HEK293 (cell line): ENCODE results near the gene GJA9.

Source experiments
- GLI4 ChIP-seq: fragments of 450-650 bp; formaldehyde crosslinking; IDR thresholded peaks from 2 replicates; pipeline ENCODE4 v1.5.1; 2016; ENCODE audit warnings: missing biosample characterization, missing genetic modification characterization
- GLIS1 ChIP-seq: fragments of 450-650 bp; formaldehyde crosslinking; IDR thresholded peaks from 2 replicates; pipeline ENCODE4 v1.5.1; 2016; ENCODE audit warnings: missing biosample characterization, missing genetic modification characterization
- ZNF10 ChIP-seq: fragments of 450-650 bp; formaldehyde crosslinking; IDR thresholded peaks from 2 replicates; pipeline ENCODE4 v1.5.1; 2017; ENCODE audit warnings: missing biosample characterization, missing genetic modification characterization
- ZNF324 ChIP-seq: fragments of 450-650 bp; formaldehyde crosslinking; IDR thresholded peaks from 2 replicates; pipeline ENCODE4 v1.5.1; 2016; ENCODE audit warnings: missing biosample characterization, missing genetic modification characterization
- ZNF416 ChIP-seq: fragments of 450-650 bp; formaldehyde crosslinking; IDR thresholded peaks from 2 replicates; pipeline ENCODE4 v1.5.1; 2016; ENCODE audit warnings: missing biosample characterization, missing genetic modification characterization
- ZNF521 ChIP-seq: fragments of 450-650 bp; formaldehyde crosslinking; IDR thresholded peaks from 2 replicates; pipeline ENCODE4 v1.5.1; 2017; ENCODE audit warnings: missing biosample characterization, mild to moderate bottlenecking, missing genetic modification characterization
- ZNF549 ChIP-seq: fragments of 450-650 bp; IDR thresholded peaks from 2 replicates; pipeline ENCODE4 v1.5.1; 2018; ENCODE audit warnings: missing biosample characterization, missing genetic modification characterization, mild to moderate bottlenecking, inconsistent platforms, moderate library complexity
- ZSCAN30 ChIP-seq: fragments of 450-650 bp; IDR thresholded peaks from 2 replicates; pipeline ENCODE4 v1.5.1; 2018; ENCODE audit warnings: missing biosample characterization, mild to moderate bottlenecking, missing genetic modification characterization, moderate library complexity
- TF ChIP-seq, protein P1 (sequence below): fragments of 450-650 bp; formaldehyde crosslinking; IDR thresholded peaks from 2 replicates; pipeline ENCODE4 v1.5.1; 2016; ENCODE audit warnings: missing biosample characterization, missing genetic modification characterization
- TF ChIP-seq, protein P2 (sequence below): fragments of 450-650 bp; formaldehyde crosslinking; IDR thresholded peaks from 2 replicates; pipeline ENCODE4 v1.5.1; 2016; ENCODE audit warnings: missing biosample characterization, missing genetic modification characterization
- TF ChIP-seq, protein P3 (sequence below): fragments of 450-650 bp; formaldehyde crosslinking; IDR thresholded peaks from 2 replicates; pipeline ENCODE4 v1.5.1; 2016; ENCODE audit warnings: missing biosample characterization, missing genetic modification characterization
- TF ChIP-seq, protein P4 (sequence below): fragments of 450-650 bp; formaldehyde crosslinking; IDR thresholded peaks from 2 replicates; pipeline ENCODE4 v1.5.1; 2017; ENCODE audit warnings: missing biosample characterization, missing genetic modification characterization
- TF ChIP-seq, protein P5 (sequence below): fragments of 450-650 bp; formaldehyde crosslinking; IDR thresholded peaks from 2 replicates; pipeline ENCODE4 v1.5.1; 2016; ENCODE audit warnings: missing biosample characterization, missing genetic modification characterization
- TF ChIP-seq, protein P6 (sequence below): fragments of 450-650 bp; formaldehyde crosslinking; IDR thresholded peaks from 2 replicates; pipeline ENCODE4 v1.5.1; 2016; ENCODE audit warnings: missing biosample characterization, missing genetic modification characterization

DNA sequence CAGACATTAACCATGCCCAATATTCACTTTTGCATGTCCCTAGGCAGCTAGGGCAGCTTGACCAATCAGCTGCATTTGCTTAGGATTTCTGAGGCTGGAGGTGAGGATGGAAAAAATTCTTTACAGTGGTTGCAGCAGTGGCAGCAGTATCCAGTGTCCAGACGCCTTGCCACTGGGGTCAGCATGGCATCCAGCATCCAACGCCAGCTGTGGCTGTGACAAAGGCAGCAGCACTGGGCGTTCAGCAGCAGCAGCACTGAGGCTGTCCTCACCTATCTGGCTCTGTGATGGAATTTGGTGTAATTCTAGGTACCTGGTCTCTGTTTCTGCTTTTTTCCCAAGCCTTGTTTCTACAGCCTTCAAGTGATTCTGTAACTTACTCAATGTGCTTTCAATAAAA is 44.7 kb upstream of the GJA9 start:
- TF ChIP-seq, protein P1, sequence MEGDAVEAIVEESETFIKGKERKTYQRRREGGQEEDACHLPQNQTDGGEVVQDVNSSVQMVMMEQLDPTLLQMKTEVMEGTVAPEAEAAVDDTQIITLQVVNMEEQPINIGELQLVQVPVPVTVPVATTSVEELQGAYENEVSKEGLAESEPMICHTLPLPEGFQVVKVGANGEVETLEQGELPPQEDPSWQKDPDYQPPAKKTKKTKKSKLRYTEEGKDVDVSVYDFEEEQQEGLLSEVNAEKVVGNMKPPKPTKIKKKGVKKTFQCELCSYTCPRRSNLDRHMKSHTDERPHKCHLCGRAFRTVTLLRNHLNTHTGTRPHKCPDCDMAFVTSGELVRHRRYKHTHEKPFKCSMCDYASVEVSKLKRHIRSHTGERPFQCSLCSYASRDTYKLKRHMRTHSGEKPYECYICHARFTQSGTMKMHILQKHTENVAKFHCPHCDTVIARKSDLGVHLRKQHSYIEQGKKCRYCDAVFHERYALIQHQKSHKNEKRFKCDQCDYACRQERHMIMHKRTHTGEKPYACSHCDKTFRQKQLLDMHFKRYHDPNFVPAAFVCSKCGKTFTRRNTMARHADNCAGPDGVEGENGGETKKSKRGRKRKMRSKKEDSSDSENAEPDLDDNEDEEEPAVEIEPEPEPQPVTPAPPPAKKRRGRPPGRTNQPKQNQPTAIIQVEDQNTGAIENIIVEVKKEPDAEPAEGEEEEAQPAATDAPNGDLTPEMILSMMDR (tag by site-specific recombination), result no peak
- TF ChIP-seq ZNF416 (tag by site-specific recombination) (no peak), ZNF324 (tag by site-specific recombination) (no peak), GLIS1 (tag by site-specific recombination) (no peak), GLI4 (tag by site-specific recombination) (no peak), ZSCAN30 (tag by site-specific recombination) (no peak), ZNF10 (tag by site-specific recombination) (no peak), ZNF549 (no peak), ZNF521 (tag by site-specific recombination) (no peak)
- TF ChIP-seq, protein P2, sequence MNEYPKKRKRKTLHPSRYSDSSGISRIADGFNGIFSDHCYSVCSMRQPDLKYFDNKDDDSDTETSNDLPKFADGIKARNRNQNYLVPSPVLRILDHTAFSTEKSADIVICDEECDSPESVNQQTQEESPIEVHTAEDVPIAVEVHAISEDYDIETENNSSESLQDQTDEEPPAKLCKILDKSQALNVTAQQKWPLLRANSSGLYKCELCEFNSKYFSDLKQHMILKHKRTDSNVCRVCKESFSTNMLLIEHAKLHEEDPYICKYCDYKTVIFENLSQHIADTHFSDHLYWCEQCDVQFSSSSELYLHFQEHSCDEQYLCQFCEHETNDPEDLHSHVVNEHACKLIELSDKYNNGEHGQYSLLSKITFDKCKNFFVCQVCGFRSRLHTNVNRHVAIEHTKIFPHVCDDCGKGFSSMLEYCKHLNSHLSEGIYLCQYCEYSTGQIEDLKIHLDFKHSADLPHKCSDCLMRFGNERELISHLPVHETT (tag by site-specific recombination), result no peak
- TF ChIP-seq, protein P3, sequence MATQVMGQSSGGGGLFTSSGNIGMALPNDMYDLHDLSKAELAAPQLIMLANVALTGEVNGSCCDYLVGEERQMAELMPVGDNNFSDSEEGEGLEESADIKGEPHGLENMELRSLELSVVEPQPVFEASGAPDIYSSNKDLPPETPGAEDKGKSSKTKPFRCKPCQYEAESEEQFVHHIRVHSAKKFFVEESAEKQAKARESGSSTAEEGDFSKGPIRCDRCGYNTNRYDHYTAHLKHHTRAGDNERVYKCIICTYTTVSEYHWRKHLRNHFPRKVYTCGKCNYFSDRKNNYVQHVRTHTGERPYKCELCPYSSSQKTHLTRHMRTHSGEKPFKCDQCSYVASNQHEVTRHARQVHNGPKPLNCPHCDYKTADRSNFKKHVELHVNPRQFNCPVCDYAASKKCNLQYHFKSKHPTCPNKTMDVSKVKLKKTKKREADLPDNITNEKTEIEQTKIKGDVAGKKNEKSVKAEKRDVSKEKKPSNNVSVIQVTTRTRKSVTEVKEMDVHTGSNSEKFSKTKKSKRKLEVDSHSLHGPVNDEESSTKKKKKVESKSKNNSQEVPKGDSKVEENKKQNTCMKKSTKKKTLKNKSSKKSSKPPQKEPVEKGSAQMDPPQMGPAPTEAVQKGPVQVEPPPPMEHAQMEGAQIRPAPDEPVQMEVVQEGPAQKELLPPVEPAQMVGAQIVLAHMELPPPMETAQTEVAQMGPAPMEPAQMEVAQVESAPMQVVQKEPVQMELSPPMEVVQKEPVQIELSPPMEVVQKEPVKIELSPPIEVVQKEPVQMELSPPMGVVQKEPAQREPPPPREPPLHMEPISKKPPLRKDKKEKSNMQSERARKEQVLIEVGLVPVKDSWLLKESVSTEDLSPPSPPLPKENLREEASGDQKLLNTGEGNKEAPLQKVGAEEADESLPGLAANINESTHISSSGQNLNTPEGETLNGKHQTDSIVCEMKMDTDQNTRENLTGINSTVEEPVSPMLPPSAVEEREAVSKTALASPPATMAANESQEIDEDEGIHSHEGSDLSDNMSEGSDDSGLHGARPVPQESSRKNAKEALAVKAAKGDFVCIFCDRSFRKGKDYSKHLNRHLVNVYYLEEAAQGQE (tag by site-specific recombination), result no peak
- TF ChIP-seq, protein P4, sequence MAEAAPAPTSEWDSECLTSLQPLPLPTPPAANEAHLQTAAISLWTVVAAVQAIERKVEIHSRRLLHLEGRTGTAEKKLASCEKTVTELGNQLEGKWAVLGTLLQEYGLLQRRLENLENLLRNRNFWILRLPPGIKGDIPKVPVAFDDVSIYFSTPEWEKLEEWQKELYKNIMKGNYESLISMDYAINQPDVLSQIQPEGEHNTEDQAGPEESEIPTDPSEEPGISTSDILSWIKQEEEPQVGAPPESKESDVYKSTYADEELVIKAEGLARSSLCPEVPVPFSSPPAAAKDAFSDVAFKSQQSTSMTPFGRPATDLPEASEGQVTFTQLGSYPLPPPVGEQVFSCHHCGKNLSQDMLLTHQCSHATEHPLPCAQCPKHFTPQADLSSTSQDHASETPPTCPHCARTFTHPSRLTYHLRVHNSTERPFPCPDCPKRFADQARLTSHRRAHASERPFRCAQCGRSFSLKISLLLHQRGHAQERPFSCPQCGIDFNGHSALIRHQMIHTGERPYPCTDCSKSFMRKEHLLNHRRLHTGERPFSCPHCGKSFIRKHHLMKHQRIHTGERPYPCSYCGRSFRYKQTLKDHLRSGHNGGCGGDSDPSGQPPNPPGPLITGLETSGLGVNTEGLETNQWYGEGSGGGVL, result no peak
- TF ChIP-seq, protein P5, sequence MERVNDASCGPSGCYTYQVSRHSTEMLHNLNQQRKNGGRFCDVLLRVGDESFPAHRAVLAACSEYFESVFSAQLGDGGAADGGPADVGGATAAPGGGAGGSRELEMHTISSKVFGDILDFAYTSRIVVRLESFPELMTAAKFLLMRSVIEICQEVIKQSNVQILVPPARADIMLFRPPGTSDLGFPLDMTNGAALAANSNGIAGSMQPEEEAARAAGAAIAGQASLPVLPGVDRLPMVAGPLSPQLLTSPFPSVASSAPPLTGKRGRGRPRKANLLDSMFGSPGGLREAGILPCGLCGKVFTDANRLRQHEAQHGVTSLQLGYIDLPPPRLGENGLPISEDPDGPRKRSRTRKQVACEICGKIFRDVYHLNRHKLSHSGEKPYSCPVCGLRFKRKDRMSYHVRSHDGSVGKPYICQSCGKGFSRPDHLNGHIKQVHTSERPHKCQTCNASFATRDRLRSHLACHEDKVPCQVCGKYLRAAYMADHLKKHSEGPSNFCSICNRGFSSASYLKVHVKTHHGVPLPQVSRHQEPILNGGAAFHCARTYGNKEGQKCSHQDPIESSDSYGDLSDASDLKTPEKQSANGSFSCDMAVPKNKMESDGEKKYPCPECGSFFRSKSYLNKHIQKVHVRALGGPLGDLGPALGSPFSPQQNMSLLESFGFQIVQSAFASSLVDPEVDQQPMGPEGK (tag by site-specific recombination), result no peak
- TF ChIP-seq, protein P6, sequence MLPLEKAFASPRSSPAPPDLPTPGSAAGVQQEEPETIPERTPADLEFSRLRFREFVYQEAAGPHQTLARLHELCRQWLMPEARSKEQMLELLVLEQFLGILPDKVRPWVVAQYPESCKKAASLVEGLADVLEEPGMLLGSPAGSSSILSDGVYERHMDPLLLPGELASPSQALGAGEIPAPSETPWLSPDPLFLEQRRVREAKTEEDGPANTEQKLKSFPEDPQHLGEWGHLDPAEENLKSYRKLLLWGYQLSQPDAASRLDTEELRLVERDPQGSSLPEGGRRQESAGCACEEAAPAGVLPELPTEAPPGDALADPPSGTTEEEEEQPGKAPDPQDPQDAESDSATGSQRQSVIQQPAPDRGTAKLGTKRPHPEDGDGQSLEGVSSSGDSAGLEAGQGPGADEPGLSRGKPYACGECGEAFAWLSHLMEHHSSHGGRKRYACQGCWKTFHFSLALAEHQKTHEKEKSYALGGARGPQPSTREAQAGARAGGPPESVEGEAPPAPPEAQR (tag by site-specific recombination), result no peak
